ENCODE data around the gene EXOC3L4.

DNA sequence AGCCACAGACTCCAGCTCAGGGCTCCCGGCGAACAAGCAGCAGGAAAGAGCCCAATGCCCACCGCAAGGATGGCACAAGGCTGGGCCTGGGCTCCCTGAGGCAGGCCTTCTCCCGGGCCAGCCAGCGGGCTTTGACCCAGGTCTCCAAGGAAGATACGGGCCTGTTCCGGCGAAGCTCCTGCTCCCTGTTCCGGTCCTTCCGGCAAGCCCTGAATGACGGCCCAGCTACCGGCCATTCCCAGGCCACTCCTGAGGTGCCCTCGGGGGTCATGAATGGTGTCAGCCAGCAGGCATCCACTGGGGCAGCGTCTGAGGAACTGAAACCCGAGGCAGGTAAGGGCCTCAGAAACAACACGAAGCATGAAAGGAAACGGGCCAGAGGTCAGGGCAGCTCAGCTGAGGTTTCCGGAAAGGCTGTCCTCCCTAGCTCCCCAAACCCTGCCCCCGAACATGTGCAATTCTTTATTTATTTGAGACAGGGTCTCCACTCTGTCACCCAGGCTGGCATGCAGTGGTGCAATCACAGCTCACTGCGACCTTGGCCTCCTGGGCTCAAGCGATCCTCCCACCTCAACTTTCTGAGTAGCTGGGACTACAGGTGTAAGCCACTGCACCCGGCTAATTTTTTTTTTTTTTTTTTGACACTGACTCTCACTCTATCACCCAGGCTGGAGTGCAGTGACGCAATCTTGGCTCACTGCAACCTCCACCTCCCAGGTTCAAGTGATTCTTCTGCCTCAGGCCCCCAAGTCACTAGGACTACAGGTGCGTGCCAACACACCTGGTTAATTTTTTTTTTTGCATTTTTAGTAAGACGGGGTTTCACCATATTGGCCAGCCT, 6.0 kb downstream of the EXOC3L4 start:
- TF ChIP-seq EZH2 (IDR thresholded peaks at IDR 0.05; ENCODE audit: insufficient read depth, poor library complexity, severe bottlenecking) (no peak), EZH2phosphoT487 (IDR thresholded peaks at IDR 0.05; ENCODE audit: insufficient read depth, low read depth) (no peak)

Measured in GM23248 (cell line).